HepG2 (cell line): ENCODE results near the gene TTC23. TPM values are rescaled to one million over a fixed set of nuclear protein-coding genes. Genes with fewer than 3 reads are reported as not detected.
A peak's percentile ranks its signal among the peaks of the same experiment; 100 is the strongest.

Experiments used
- ATAC-seq: fragments of 200-7000 bp; cut with Tn5 transposase; 3 replicates; pipeline ENCODE4 v1.9.1; 2020; ENCODE audit warnings: mild to moderate bottlenecking, moderate library complexity
- BruUV-seq: library from RNA; stranded (reverse); fragments of 400-500 nt; replicated peaks from 2 replicates; lab custom pipeline; 2021; lab: Mats Ljungman, UMichigan
- CTCF ChIA-PET: fragments of 300-600 bp; formaldehyde crosslinking; extraction: SDS; loops from one replicate; lab custom pipeline; 2021; ENCODE audit warnings: low total read pairs, inconsistent platforms, low intra/inter-chr PET ratio; lab: Yijun Ruan, JAX
- POLR2A ChIA-PET: fragments of 350-600 bp; sonication (Branson Sonifier 250); formaldehyde crosslinking; loops from one replicate; lab custom pipeline; 2020; ENCODE audit warnings: antibody characterized with exemption, inconsistent platforms; lab: Yijun Ruan, JAX
- DNase-seq: peaks from one replicate; pipeline ENCODE4 v3.0.0-alpha.2; 2015; ENCODE audit warnings: low spot score
- FAIRE-seq: peaks from 3 replicates; lab custom pipeline; 2011; peaks lifted over from hg19 to GRCh38; lab: Jason Lieb, UNC
- H2AFZ ChIP-seq: one replicate; pipeline ENCODE4 v1.6.1; 2011; ENCODE audit warnings: low read length, inconsistent platforms
- H3K27ac ChIP-seq: fragments of 300-600 bp; 3 replicates; pipeline ENCODE4 v1.8.0; 2011; ENCODE audit warnings: mixed run types, mild to moderate bottlenecking, mixed read lengths, low read length, inconsistent platforms; ENCODE audit not compliant: insufficient read depth; ENCODE audit errors: extremely low read length
- H3K27me3 ChIP-seq, 2 experiments: fragments of 200-600 bp in 1 of 2; 2 replicates in 1 of 2; 3 replicates in 1 of 2; pipeline versions ENCODE4 v1.6.0 to v1.8.0; 2011; ENCODE audit warnings: low read length in 2 of 2, mild to moderate bottlenecking in 2 of 2, moderate library complexity in 2 of 2, inconsistent platforms in 1 of 2; ENCODE audit not compliant: insufficient read depth in 2 of 2, control insufficient read depth in 1 of 2
- H3K36me3 ChIP-seq, 2 experiments: fragments of 200-600 bp in 1 of 2; replicated peaks in 1 of 2; 2 replicates in 1 of 2; 3 replicates in 1 of 2; pipeline versions ENCODE4 v1.5.1 to v1.8.0; 2011; ENCODE audit warnings: low read length in 2 of 2, inconsistent platforms in 1 of 2; ENCODE audit not compliant: insufficient read depth in 2 of 2, control insufficient read depth in 1 of 2
- H3K4me1 ChIP-seq: 2 replicates; pipeline ENCODE4 v1.5.1; 2012; ENCODE audit warnings: low read length, inconsistent platforms; ENCODE audit not compliant: insufficient read depth
- H3K4me2 ChIP-seq: 2 replicates; pipeline ENCODE4 v1.6.0; 2011; ENCODE audit warnings: low read depth, low read length, inconsistent platforms
- H3K4me3 ChIP-seq, 3 experiments: fragments of 200-600 bp in 1 of 3; sonication (generic), shearing (Covaris generic) in 1 of 3; replicated peaks in 1 of 3; 2 replicates each; pipeline ENCODE4 v1.5.1; 2011 to 2016; ENCODE audit warnings: low read length in 3 of 3, inconsistent platforms in 2 of 3, low read depth in 2 of 3, mild to moderate bottlenecking in 2 of 3, control low read depth in 1 of 3, mixed read lengths in 1 of 3; ENCODE audit not compliant: insufficient read depth in 1 of 3
- H3K79me2 ChIP-seq: one replicate; pipeline ENCODE4 v1.6.1; 2011; ENCODE audit warnings: low read length, inconsistent platforms; ENCODE audit not compliant: insufficient read depth
- H3K9ac ChIP-seq: 2 replicates; pipeline ENCODE4 v1.6.0; 2011; ENCODE audit warnings: mild to moderate bottlenecking, low read depth, low read length, inconsistent platforms; ENCODE audit not compliant: insufficient read depth
- H3K9me3 ChIP-seq: 2 replicates; pipeline ENCODE4 v1.5.1; 2012; ENCODE audit warnings: mild to moderate bottlenecking, low read length
- H4K20me1 ChIP-seq: 2 replicates; pipeline ENCODE4 v1.6.0; 2011; ENCODE audit warnings: inconsistent platforms, mild to moderate bottlenecking, low read length, moderate library complexity; ENCODE audit not compliant: insufficient read depth
- CHD4 ChIP-seq: fragments of 200-600 bp; sonication (generic); IDR thresholded peaks from 2 replicates; pipeline ENCODE4 v1.7.0; 2017; ENCODE audit warnings: mild to moderate bottlenecking, low read length, borderline replicate concordance
- MIXL1 ChIP-seq: IDR thresholded peaks from 2 replicates; pipeline ENCODE4 v1.6.1; 2016
- MXD3 ChIP-seq: IDR thresholded peaks from 2 replicates; pipeline ENCODE4 v1.6.1; 2016; ENCODE audit warnings: mild to moderate bottlenecking, missing biosample characterization, missing genetic modification reagents
- NFE2 ChIP-seq: sonication (generic); formaldehyde crosslinking; IDR thresholded peaks from 2 replicates; pipeline ENCODE4 v1.4.0; 2020; ENCODE audit warnings: missing genetic modification reagents
- NFYB ChIP-seq: sonication (generic); formaldehyde crosslinking; IDR thresholded peaks from 2 replicates; pipeline ENCODE4 v1.4.0; 2020; ENCODE audit warnings: missing genetic modification reagents
- TGIF2 ChIP-seq: IDR thresholded peaks from 2 replicates; pipeline ENCODE4 v1.6.1; 2016; ENCODE audit warnings: control low read depth, missing compliant biosample characterization
- THAP8 ChIP-seq: sonication (generic); formaldehyde crosslinking; IDR thresholded peaks from 2 replicates; pipeline ENCODE4 v1.5.1; 2020; ENCODE audit warnings: missing genetic modification reagents, mild to moderate bottlenecking, borderline replicate concordance
- ZC3H4 ChIP-seq: sonication (generic); formaldehyde crosslinking; IDR thresholded peaks from 2 replicates; pipeline ENCODE4 v1.4.0; 2020; ENCODE audit warnings: missing genetic modification reagents, borderline replicate concordance
- ZNF407 ChIP-seq: sonication (generic); formaldehyde crosslinking; IDR thresholded peaks from one replicate; pipeline ENCODE4 v1.5.1; 2020; ENCODE audit warnings: mild to moderate bottlenecking, missing genetic modification reagents; ENCODE audit errors: not compliant biosample characterization
- ZNF496 ChIP-seq: sonication (generic); formaldehyde crosslinking; IDR thresholded peaks from 2 replicates; pipeline ENCODE4 v1.8.1; 2023; ENCODE audit warnings: mild to moderate bottlenecking, moderate library complexity, missing genetic modification reagents; ENCODE audit not compliant: insufficient replicate concordance
- ZNF572 ChIP-seq: sonication (generic); formaldehyde crosslinking; IDR thresholded peaks from 2 replicates; pipeline ENCODE4 v1.5.1; 2020; ENCODE audit warnings: mild to moderate bottlenecking, missing genetic modification reagents
- ZUFSP ChIP-seq: sonication (generic); formaldehyde crosslinking; IDR thresholded peaks from 2 replicates; pipeline ENCODE4 v1.9.0; 2021; ENCODE audit warnings: missing genetic modification reagents, mild to moderate bottlenecking, borderline replicate concordance
- WGBS: methylation state at CpG from one replicate; pipeline ENCODE4 v1.1.6; 2017; ENCODE audit warnings: low lambda C conversion rate; 5-methylcytosine and 5-hydroxymethylcytosine counted together
- in situ Hi-C: cut with HindIII; loops from 2 replicates; pipeline ENCODE4 v1.10.0; 2017; ENCODE audit warnings: low pct_unique_long_range_greater_than_20kb; ENCODE audit not compliant: extremely low pct_ligation_motif_present
- intact Hi-C: fragments of 100-400 bp; cut with micrococcal nuclease; formaldehyde crosslinking; loops from one replicate; pipeline ENCODE4 v1.10.0; 2022; ENCODE audit not compliant: unreplicated experiment
- polyA plus RNA-seq, 8 experiments: library from polyadenylated mRNA; depleted of rRNA in 3 of 8; stranded (reverse) in 7 of 8; unstranded in 1 of 8; fragments of >200 nt; fragmentation: Illumina TruSeq in 4 of 8; extraction: Trizol in 4 of 8; gene quantifications; 2 replicates each; pipeline versions ENCODE4 v1.2.1 to v1.2.3, GENCODE V29; 2011 to 2016; ENCODE audit warnings: low read depth in 4 of 8, missing spikeins in 1 of 8, mixed read lengths in 1 of 8; ENCODE audit not compliant: insufficient read depth in 1 of 8
- total RNA-seq, 5 experiments: library from RNA; depleted of rRNA; stranded (reverse); fragments of >200 nt; fragmentation: Illumina TruSeq; extraction: Trizol; gene quantifications; 2 replicates each; pipeline ENCODE4 v1.2.3, GENCODE V29; 2016; ENCODE audit warnings: low read depth in 1 of 5

The TTC23 gene
- total and polyA plus RNA-seq, 2 of the 13 experiments (the other 11 are each of a cell fraction or from before 2014, with no cell fraction given), result 1.6 to 11.7 TPM

- peak; percentile 32; the same call in 2 of the 3 replicates for ATAC-seq
- no peak overlapping the region for H2AFZ ChIP-seq
- in situ Hi-C loops, result no loop called here
- no peak overlapping the region for H3K9ac ChIP-seq
- H3K9me3 ChIP-seq, result no peaks in the 10 kb centered on the region
- ChIA-PET CTCF (no interaction called here), POLR2A (no interaction called here)
- no peak for FAIRE-seq
- no peak overlapping the region for H3K27ac ChIP-seq
- TF ChIP-seq MXD3 (CRISPR knock-in tag), result no peak
- TF ChIP-seq CHD4, result no peak
- TF ChIP-seq THAP8 (CRISPR knock-in tag), result no peak
- TF ChIP-seq ZUFSP, result no peak
- no peak for TF ChIP-seq MIXL1 (CRISPR knock-in tag)
- TF ChIP-seq ZNF407 (CRISPR knock-in tag), result no peak
- TF ChIP-seq ZNF572, result no peak
- TF ChIP-seq TGIF2 (CRISPR knock-in tag), result no peak
- no peak for TF ChIP-seq NFYB (CRISPR knock-in tag)
- TF ChIP-seq ZNF496 (CRISPR knock-in tag), result no peak
- TF ChIP-seq NFE2, result no peak
- no peak for TF ChIP-seq ZC3H4
- DNase-seq, result no peak
- H3K4me3 ChIP-seq, result no peak overlapping the region
- no peaks in the 10 kb centered on the region for H3K27me3 ChIP-seq
- H3K4me2 ChIP-seq, result no peak overlapping the region
- H3K36me3 ChIP-seq, result peaks cover 0 to 11% of the 10 kb centered on the region in 2 experiments; a peak in 3 of 5 replicates
- H3K79me2 ChIP-seq, result no peaks in the 10 kb centered on the region
- no peaks in the 10 kb centered on the region for H4K20me1 ChIP-seq
- intact Hi-C loops, result no loop called here
- 96% methylated on average over 9 of the region's 15 CpGs for WGBS
- H3K4me1 ChIP-seq, result peaks cover 28% of the 10 kb centered on the region
- BruUV-seq, result no TSS peak
These were observed 110.8 kb downstream of the TTC23 start for GRCh38 chr15:99138491-99138982.
